ENCODE measurements around the gene KLF6.

GRCh38 chr10:3829156-3830050, 44.4 kb upstream of the KLF6 start:
- TF ChIP-seq ZNF532 (CRISPR knock-in tag; IDR thresholded peaks at IDR 0.05; ENCODE audit: borderline replicate concordance), result no peak
- TF ChIP-seq CTCF (IDR thresholded peaks at IDR 0.05), result no peak
- TF ChIP-seq CREB1 (CRISPR knock-in tag; IDR thresholded peaks at IDR 0.05), result no peak
- no peak for TF ChIP-seq FOXJ3 (CRISPR knock-in tag; IDR thresholded peaks at IDR 0.05; ENCODE audit: borderline replicate concordance)
- no peak for TF ChIP-seq NFE2L1 (CRISPR knock-in tag; IDR thresholded peaks at IDR 0.05)
- TF ChIP-seq NR2C2 (CRISPR knock-in tag; IDR thresholded peaks at IDR 0.05), result no peak
- TF ChIP-seq ATF6 (CRISPR knock-in tag; IDR thresholded peaks at IDR 0.05), result no peak
- TF ChIP-seq ATF2 (CRISPR knock-in tag; IDR thresholded peaks at IDR 0.05; ENCODE audit: borderline replicate concordance, low read depth), result no peak
